ENCODE measurements around the gene CCP110.

GRCh38 chr16:19560078-19560477 lies 36.3 kb downstream of the CCP110 start:
- TF ChIP-seq CTCF (IDR thresholded peaks at IDR 0.05) (no peak), POLR2A (IDR thresholded peaks at IDR 0.05) (no peak), EP300 (IDR thresholded peaks at IDR 0.05) (no peak), POLR2AphosphoS5 (IDR thresholded peaks at IDR 0.05) (no peak)

Measured in stomach (tissue), 4 donors.